HCT116 (cell line): ENCODE data around the gene C11orf91. TPM values are rescaled to one million over a fixed set of nuclear protein-coding genes. Genes with fewer than 3 reads are reported as not detected.

Source experiments
- ATAC-seq: fragments of 200-7000 bp; cut with Tn5 transposase; 2 replicates; pipeline ENCODE4 v1.9.1; 2020; ENCODE audit warnings: mild to moderate bottlenecking, moderate library complexity
- BruUV-seq: library from RNA; stranded (reverse); fragments of 400-500 nt; replicated peaks from 2 replicates; lab custom pipeline; 2021; lab: Mats Ljungman, UMichigan
- CTCF ChIA-PET: fragments of 300-600 bp; sonication (Branson Sonifier 250); formaldehyde crosslinking; loops from one replicate; lab custom pipeline; 2021; ENCODE audit warnings: antibody characterized with exemption; lab: Charles Lee
- POLR2A ChIA-PET: fragments of 300-600, 350-600 bp; sonication (Branson Sonifier 250); formaldehyde crosslinking; loops from one replicate; lab custom pipeline; 2021; ENCODE audit warnings: antibody characterized with exemption; lab: Charles Lee
- RAD21 ChIA-PET, 2 experiments: fragments of 300-600 bp; sonication (Branson Sonifier 250); formaldehyde crosslinking; loops; one replicate each; lab custom pipeline; 2023; ENCODE audit warnings: low total read pairs in 2 of 2; ENCODE audit not compliant: uncharacterized antibody in 2 of 2, unreplicated experiment in 2 of 2, low non-redundant PET in 1 of 2; lab: Charles Lee
- DNase-seq: peaks from one replicate; pipeline ENCODE4 v3.0.0-alpha.2; 2010; ENCODE audit warnings: low read depth, low spot score
- H2AFZ ChIP-seq: fragments of 200-600 bp; shearing (Covaris generic), sonication (generic); 2 replicates; pipeline ENCODE4 v1.6.1; 2017; ENCODE audit warnings: low read depth, mixed run types, mixed read lengths, antibody characterized with exemption, low read length; ENCODE audit not compliant: poor library complexity, severe bottlenecking
- H3K27ac ChIP-seq: 2 replicates; pipeline ENCODE4 v1.5.1; 2012; ENCODE audit warnings: low read depth, low read length
- H3K27me3 ChIP-seq: fragments of 200-600 bp; sonication (generic); 2 replicates; pipeline ENCODE4 v1.6.1; 2016; ENCODE audit warnings: mixed run types, low read length, mixed read lengths; ENCODE audit not compliant: insufficient read depth
- H3K36me3 ChIP-seq, 2 experiments: fragments of 200-500 bp in 1 of 2; fragments of 200-600 bp in 1 of 2; sonication (Bioruptor generic) in 1 of 2; sonication (generic) in 1 of 2; 2 replicates each; pipeline versions ENCODE4 v1.5.1 to v1.6.1; 2014 to 2016; ENCODE audit warnings: low read length in 2 of 2, inconsistent platforms in 1 of 2, mixed read lengths in 1 of 2, mixed run types in 1 of 2; ENCODE audit not compliant: insufficient read depth in 2 of 2, control insufficient read depth in 1 of 2
- H3K4me1 ChIP-seq, 2 experiments: fragments of 200-600 bp in 1 of 2; sonication (generic) in 1 of 2; 2 replicates each; pipeline versions ENCODE4 v1.5.1 to v1.6.1; 2012 to 2017; ENCODE audit warnings: low read length in 2 of 2, inconsistent platforms in 1 of 2, mild to moderate bottlenecking in 1 of 2, mixed read lengths in 1 of 2, mixed run types in 1 of 2, moderate library complexity in 1 of 2; ENCODE audit not compliant: insufficient read depth in 2 of 2, control insufficient read depth in 1 of 2
- H3K4me2 ChIP-seq: fragments of 200-600 bp; sonication (generic); 2 replicates; pipeline ENCODE4 v1.6.1; 2017; ENCODE audit warnings: mixed run types, low read length, mixed read lengths
- H3K4me3 ChIP-seq, 2 experiments: fragments of 200-600 bp in 1 of 2; sonication (generic) in 1 of 2; replicated peaks in 1 of 2; 2 replicates each; pipeline ENCODE4 v1.5.1; 2011 to 2016; ENCODE audit warnings: low read length in 2 of 2, control low read depth in 1 of 2, low read depth in 1 of 2, mild to moderate bottlenecking in 1 of 2, mixed read lengths in 1 of 2, mixed run types in 1 of 2
- H3K79me2 ChIP-seq: fragments of 200-600 bp; sonication (generic); 2 replicates; pipeline ENCODE4 v1.6.1; 2017; ENCODE audit warnings: mild to moderate bottlenecking, mixed run types, low read length, moderate library complexity, mixed read lengths; ENCODE audit not compliant: insufficient read depth
- H3K9ac ChIP-seq: fragments of 200-600 bp; sonication (generic); 2 replicates; pipeline ENCODE4 v1.6.1; 2016; ENCODE audit warnings: low read length, mixed read lengths
- H3K9me2 ChIP-seq: fragments of 200-600 bp; sonication (generic), shearing (Covaris generic); 2 replicates; pipeline ENCODE4 v1.6.1; 2017; ENCODE audit warnings: mixed run types, mild to moderate bottlenecking, moderate library complexity; ENCODE audit not compliant: insufficient read depth
- H3K9me3 ChIP-seq, 2 experiments: fragments of 200-500 bp in 1 of 2; fragments of 200-600 bp in 1 of 2; sonication (Bioruptor generic) in 1 of 2; sonication (generic) in 1 of 2; 2 replicates each; pipeline ENCODE4 v1.6.1; 2014 to 2017; ENCODE audit warnings: low read length in 2 of 2, mixed read lengths in 2 of 2, inconsistent platforms in 1 of 2, low read depth in 1 of 2, mild to moderate bottlenecking in 1 of 2, mixed run types in 1 of 2, moderate library complexity in 1 of 2; ENCODE audit not compliant: control insufficient read depth in 1 of 2, insufficient read depth in 1 of 2
- H4K20me1 ChIP-seq: fragments of 200-600 bp; sonication (generic), shearing (Covaris generic); 2 replicates; pipeline ENCODE4 v1.6.1; 2017; ENCODE audit warnings: mixed run types, mild to moderate bottlenecking, moderate library complexity; ENCODE audit not compliant: insufficient read depth
- EZH2 ChIP-seq: fragments of 200-600 bp; sonication (generic); IDR thresholded peaks from 2 replicates; pipeline ENCODE4 v1.6.1; 2017; ENCODE audit warnings: antibody characterized with exemption, mixed run types
- EZH2phosphoT487 ChIP-seq: fragments of 200-600 bp; IDR thresholded peaks from 2 replicates; pipeline ENCODE4 v1.6.1; 2018; ENCODE audit warnings: antibody characterized with exemption, borderline replicate concordance
- POLR2AphosphoS5 ChIP-seq: IDR thresholded peaks from 2 replicates; pipeline ENCODE4 v1.6.1; 2011; ENCODE audit warnings: mild to moderate bottlenecking, low read depth, low read length, moderate library complexity
- RAD21 ChIP-seq: IDR thresholded peaks from 2 replicates; pipeline ENCODE4 v1.6.1; 2012; ENCODE audit warnings: low read depth, mild to moderate bottlenecking
- SRF ChIP-seq: IDR thresholded peaks from 2 replicates; pipeline ENCODE4 v1.6.1; 2012; ENCODE audit warnings: low read depth
- ZFX ChIP-seq: fragments of 450-650 bp; IDR thresholded peaks from 2 replicates; pipeline ENCODE4 v1.6.1; 2017
- intact Hi-C: fragments of 100-400 bp; cut with micrococcal nuclease; formaldehyde crosslinking; loops from 2 replicates; pipeline ENCODE4 v1.10.0; 2022
- total RNA-seq: library from RNA; stranded (reverse); gene quantifications from one replicate; pipeline ENCODE4 v1.2.1, GENCODE V29; 2021; ENCODE audit not compliant: unreplicated experiment
- TF ChIP-seq, protein P1 (sequence below): IDR thresholded peaks from 2 replicates; pipeline ENCODE4 v1.6.1; 2012; ENCODE audit warnings: low read depth

Gene C11orf91
- total RNA-seq, 1 experiment from 2014 or later = 0.54 TPM

DNA sequence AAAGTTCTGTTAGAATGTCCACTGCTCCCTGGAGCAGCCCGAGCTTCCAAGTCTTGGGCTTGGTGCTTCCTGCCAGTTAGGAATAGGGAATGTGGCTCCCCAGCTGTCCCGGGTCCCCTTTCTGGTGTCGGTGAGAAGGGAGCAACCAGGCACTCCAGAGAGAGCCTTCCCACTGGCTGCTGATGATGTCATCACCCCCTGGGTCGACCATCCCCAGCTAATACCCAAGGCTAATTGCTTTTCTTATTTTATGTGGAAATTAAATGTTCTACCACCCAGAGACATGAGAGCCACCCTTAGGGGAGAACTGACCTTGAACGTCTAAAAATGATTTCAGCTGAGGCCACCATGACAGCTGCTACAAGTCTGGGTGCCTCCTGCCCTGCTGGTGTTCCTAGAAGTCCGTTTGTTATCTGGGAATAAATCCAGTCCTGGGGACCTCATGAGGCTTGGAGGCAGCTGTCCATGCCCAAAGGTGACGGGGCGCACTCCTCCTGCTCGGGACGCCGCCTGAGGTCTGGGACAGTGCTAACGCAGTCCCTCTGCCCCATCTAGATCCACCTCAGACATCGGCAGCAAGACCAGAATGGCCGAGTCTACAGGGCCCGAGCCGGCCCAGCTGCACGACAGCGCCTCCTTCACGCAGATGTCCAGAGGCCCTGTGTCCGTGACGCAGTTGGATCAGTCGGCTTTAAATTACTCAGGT is 42.3 kb downstream of the C11orf91 start (continued):
- TF ChIP-seq EZH2phosphoT487 (no peak), EZH2 (no peak), RAD21 (no peak), POLR2AphosphoS5 (no peak)
- TF ChIP-seq, protein P1, sequence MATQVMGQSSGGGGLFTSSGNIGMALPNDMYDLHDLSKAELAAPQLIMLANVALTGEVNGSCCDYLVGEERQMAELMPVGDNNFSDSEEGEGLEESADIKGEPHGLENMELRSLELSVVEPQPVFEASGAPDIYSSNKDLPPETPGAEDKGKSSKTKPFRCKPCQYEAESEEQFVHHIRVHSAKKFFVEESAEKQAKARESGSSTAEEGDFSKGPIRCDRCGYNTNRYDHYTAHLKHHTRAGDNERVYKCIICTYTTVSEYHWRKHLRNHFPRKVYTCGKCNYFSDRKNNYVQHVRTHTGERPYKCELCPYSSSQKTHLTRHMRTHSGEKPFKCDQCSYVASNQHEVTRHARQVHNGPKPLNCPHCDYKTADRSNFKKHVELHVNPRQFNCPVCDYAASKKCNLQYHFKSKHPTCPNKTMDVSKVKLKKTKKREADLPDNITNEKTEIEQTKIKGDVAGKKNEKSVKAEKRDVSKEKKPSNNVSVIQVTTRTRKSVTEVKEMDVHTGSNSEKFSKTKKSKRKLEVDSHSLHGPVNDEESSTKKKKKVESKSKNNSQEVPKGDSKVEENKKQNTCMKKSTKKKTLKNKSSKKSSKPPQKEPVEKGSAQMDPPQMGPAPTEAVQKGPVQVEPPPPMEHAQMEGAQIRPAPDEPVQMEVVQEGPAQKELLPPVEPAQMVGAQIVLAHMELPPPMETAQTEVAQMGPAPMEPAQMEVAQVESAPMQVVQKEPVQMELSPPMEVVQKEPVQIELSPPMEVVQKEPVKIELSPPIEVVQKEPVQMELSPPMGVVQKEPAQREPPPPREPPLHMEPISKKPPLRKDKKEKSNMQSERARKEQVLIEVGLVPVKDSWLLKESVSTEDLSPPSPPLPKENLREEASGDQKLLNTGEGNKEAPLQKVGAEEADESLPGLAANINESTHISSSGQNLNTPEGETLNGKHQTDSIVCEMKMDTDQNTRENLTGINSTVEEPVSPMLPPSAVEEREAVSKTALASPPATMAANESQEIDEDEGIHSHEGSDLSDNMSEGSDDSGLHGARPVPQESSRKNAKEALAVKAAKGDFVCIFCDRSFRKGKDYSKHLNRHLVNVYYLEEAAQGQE = no peak

DNA sequence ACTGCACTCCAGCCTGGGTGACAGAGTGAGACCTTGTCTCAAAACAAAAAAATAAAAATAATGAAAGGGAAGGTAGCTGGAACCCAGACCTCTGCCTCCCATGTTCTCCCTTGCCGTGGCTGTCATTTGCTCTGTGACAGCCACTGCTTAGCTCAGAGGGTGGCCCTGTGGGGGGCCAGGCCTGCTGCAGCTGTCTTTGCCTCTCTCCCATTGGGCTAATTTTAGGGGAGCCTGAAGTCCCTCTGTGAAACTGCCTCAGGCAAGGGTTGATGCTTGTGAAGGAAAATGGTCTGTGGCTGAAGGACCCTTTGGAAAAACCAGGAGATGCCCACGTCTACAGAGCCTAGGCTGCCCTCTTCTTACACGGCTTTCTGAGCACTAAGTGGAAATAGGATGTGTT is 42.9 kb downstream of the C11orf91 start:
- ATAC-seq = no peak

More for the DNA sequence above, 42.9 kb downstream of the C11orf91 start:
- RAD21 ChIA-PET = no interaction called here
- no peaks in the 10 kb centered on the region for H3K9me2 ChIP-seq
- H3K27me3 ChIP-seq = no peaks in the 10 kb centered on the region
- H3K36me3 ChIP-seq = no peaks in the 10 kb centered on the region
- no peak overlapping the region for H3K27ac ChIP-seq
- CTCF ChIA-PET = no interaction called here
- no peaks in the 10 kb centered on the region for H3K4me1 ChIP-seq
- H3K4me2 ChIP-seq = no peak overlapping the region
- no peak overlapping the region for H2AFZ ChIP-seq
- BruUV-seq = no TSS peak
- POLR2A ChIA-PET = no interaction called here
- no peaks in the 10 kb centered on the region for H4K20me1 ChIP-seq
- TF ChIP-seq POLR2AphosphoS5 (no peak), SRF (no peak), ZFX (no peak)
- TF ChIP-seq, protein P1 = no peak
- no peak overlapping the region for H3K4me3 ChIP-seq
- no peak for DNase-seq
- H3K9ac ChIP-seq = no peak overlapping the region
- intact Hi-C loops = no loop called here
- H3K9me3 ChIP-seq = no peaks in the 10 kb centered on the region
- no peaks in the 10 kb centered on the region for H3K79me2 ChIP-seq
